Activated naive CD8-positive, alpha-beta T cell treated with anti-CD3 and anti-CD28 coated beads, Interleukin-2, amount 50 U/mL, for 24 hours (primary cell): ENCODE measurements around the gene MYCBPAP.

Experiments used
- ATAC-seq: fragments of 150-1000 bp; cut with Tn5 transposase; one replicate; pipeline ENCODE4 v1.10.0; 2021
- DNase-seq: peaks from one replicate; pipeline ENCODE4 v3.0.0; 2021
- H3K27ac Mint-ChIP-seq: one replicate; pipeline ENCODE4 v1.8.0; 2021; ENCODE audit warnings: mild to moderate bottlenecking, mixed read lengths
- H3K27me3 Mint-ChIP-seq: one replicate; pipeline ENCODE4 v1.8.0; 2021; ENCODE audit warnings: mixed read lengths
- H3K36me3 Mint-ChIP-seq: one replicate; pipeline ENCODE4 v1.8.0; 2021; ENCODE audit warnings: low read depth, mixed read lengths
- H3K4me1 Mint-ChIP-seq: one replicate; pipeline ENCODE4 v1.8.0; 2021; ENCODE audit warnings: mixed read lengths
- H3K4me3 Mint-ChIP-seq: one replicate; pipeline ENCODE4 v1.8.0; 2021; ENCODE audit warnings: mild to moderate bottlenecking, moderate library complexity, mixed read lengths
- H3K9me3 Mint-ChIP-seq: one replicate; pipeline ENCODE4 v1.8.0; 2021; ENCODE audit warnings: mixed read lengths

MYCBPAP gene

GRCh38 chr17:50565402-50566350 is 57.4 kb downstream of the MYCBPAP start:
- no peak for DNase-seq
- H3K4me3 Mint-ChIP-seq: no peak overlapping the region
- H3K27ac Mint-ChIP-seq: no peak overlapping the region
- peaks cover 55% of the 10 kb centered on the region for H3K27me3 Mint-ChIP-seq
- ATAC-seq: no peak
- H3K36me3 Mint-ChIP-seq: no peaks in the 10 kb centered on the region
- H3K4me1 Mint-ChIP-seq: peaks cover 10% of the 10 kb centered on the region
- no peaks in the 10 kb centered on the region for H3K9me3 Mint-ChIP-seq

GRCh38 chr17:50566886-50567285 is 58.6 kb downstream of the MYCBPAP start:
- no peak overlapping the region for H3K27ac Mint-ChIP-seq
- ATAC-seq (no peak), DNase-seq (no peak)
- peaks cover 61% of the 10 kb centered on the region for H3K27me3 Mint-ChIP-seq
- no peak overlapping the region for H3K4me3 Mint-ChIP-seq
- H3K9me3 Mint-ChIP-seq: no peaks in the 10 kb centered on the region
- H3K4me1 Mint-ChIP-seq: peaks cover 10% of the 10 kb centered on the region
- H3K36me3 Mint-ChIP-seq: no peaks in the 10 kb centered on the region

GRCh38 chr17:50568659-50569058 is 60.4 kb downstream of the MYCBPAP start:
- no peaks in the 10 kb centered on the region for H3K36me3 Mint-ChIP-seq
- ATAC-seq: no peak
- peaks cover 6% of the 10 kb centered on the region for H3K4me1 Mint-ChIP-seq
- no peak overlapping the region for H3K4me3 Mint-ChIP-seq
- no peak overlapping the region for H3K27ac Mint-ChIP-seq
- H3K9me3 Mint-ChIP-seq: no peaks in the 10 kb centered on the region
- peaks cover 49% of the 10 kb centered on the region for H3K27me3 Mint-ChIP-seq
- no peak for DNase-seq

- H3K9me3 Mint-ChIP-seq: no peaks in the 10 kb centered on the region
- peaks cover 6% of the 10 kb centered on the region for H3K4me1 Mint-ChIP-seq
- no peak overlapping the region for H3K27ac Mint-ChIP-seq
- ATAC-seq (no peak), DNase-seq (no peak)
- H3K4me3 Mint-ChIP-seq: no peak overlapping the region
- peaks cover 40% of the 10 kb centered on the region for H3K27me3 Mint-ChIP-seq
- H3K36me3 Mint-ChIP-seq: no peaks in the 10 kb centered on the region
Measured at GRCh38 chr17:50569592-50569991, 61.4 kb downstream of the MYCBPAP start.

GRCh38 chr17:50570032-50570431 is 61.8 kb downstream of the MYCBPAP start:
- Mint-ChIP-seq H3K9me3 (no peaks in the 10 kb centered on the region), H3K27ac (no peak overlapping the region), H3K27me3 (peaks cover 36% of the 10 kb centered on the region), H3K36me3 (no peaks in the 10 kb centered on the region), H3K4me3 (no peak overlapping the region), H3K4me1 (peaks cover 3% of the 10 kb centered on the region)
- ATAC-seq: no peak
- DNase-seq: no peak

- DNase-seq (no peak), ATAC-seq (no peak)
- no peak overlapping the region for H3K27ac Mint-ChIP-seq
- H3K4me1 Mint-ChIP-seq: peaks cover 1% of the 10 kb centered on the region
- no peaks in the 10 kb centered on the region for H3K9me3 Mint-ChIP-seq
- peaks cover 32% of the 10 kb centered on the region for H3K27me3 Mint-ChIP-seq
- no peak overlapping the region for H3K4me3 Mint-ChIP-seq
- H3K36me3 Mint-ChIP-seq: no peaks in the 10 kb centered on the region
Measured at GRCh38 chr17:50570528-50570927, 62.3 kb downstream of the MYCBPAP start.

GRCh38 chr17:50571681-50572080 is 63.4 kb downstream of the MYCBPAP start:
- Mint-ChIP-seq H3K9me3 (no peaks in the 10 kb centered on the region), H3K27me3 (peaks cover 21% of the 10 kb centered on the region), H3K4me3 (no peak overlapping the region), H3K36me3 (no peaks in the 10 kb centered on the region), H3K4me1 (no peaks in the 10 kb centered on the region), H3K27ac (no peak overlapping the region)
- ATAC-seq: no peak
- DNase-seq: no peak

GRCh38 chr17:50572541-50572940 is 64.3 kb downstream of the MYCBPAP start:
- ATAC-seq: no peak
- H3K27me3 Mint-ChIP-seq: peaks cover 12% of the 10 kb centered on the region
- H3K4me1 Mint-ChIP-seq: no peaks in the 10 kb centered on the region
- no peaks in the 10 kb centered on the region for H3K36me3 Mint-ChIP-seq
- no peaks in the 10 kb centered on the region for H3K9me3 Mint-ChIP-seq
- DNase-seq: no peak
- H3K4me3 Mint-ChIP-seq: no peak overlapping the region
- no peak overlapping the region for H3K27ac Mint-ChIP-seq

- H3K9me3 Mint-ChIP-seq: no peaks in the 10 kb centered on the region
- H3K36me3 Mint-ChIP-seq: no peaks in the 10 kb centered on the region
- peaks cover 7% of the 10 kb centered on the region for H3K27me3 Mint-ChIP-seq
- no peak overlapping the region for H3K4me3 Mint-ChIP-seq
- ATAC-seq: no peak
- H3K4me1 Mint-ChIP-seq: no peaks in the 10 kb centered on the region
- DNase-seq: no peak
- H3K27ac Mint-ChIP-seq: no peak overlapping the region
Measured at GRCh38 chr17:50573866-50574611, 65.8 kb downstream of the MYCBPAP start.

- H3K9me3 Mint-ChIP-seq: no peaks in the 10 kb centered on the region
- H3K4me3 Mint-ChIP-seq: no peak overlapping the region
- H3K27ac Mint-ChIP-seq: no peak overlapping the region
- H3K36me3 Mint-ChIP-seq: no peaks in the 10 kb centered on the region
- no peaks in the 10 kb centered on the region for H3K4me1 Mint-ChIP-seq
- H3K27me3 Mint-ChIP-seq: peaks cover 7% of the 10 kb centered on the region
- peak; percentile 17 for DNase-seq
- ATAC-seq: no peak
Measured at GRCh38 chr17:50575581-50576210, 67.5 kb downstream of the MYCBPAP start.

GRCh38 chr17:50576864-50577263 is 68.6 kb downstream of the MYCBPAP start:
- ATAC-seq (no peak), DNase-seq (no peak)
- Mint-ChIP-seq H3K4me3 (no peak overlapping the region), H3K36me3 (no peaks in the 10 kb centered on the region), H3K9me3 (no peaks in the 10 kb centered on the region), H3K27ac (no peak overlapping the region), H3K27me3 (peaks cover 9% of the 10 kb centered on the region), H3K4me1 (no peaks in the 10 kb centered on the region)

GRCh38 chr17:50577451-50577954 is 69.3 kb downstream of the MYCBPAP start:
- H3K9me3 Mint-ChIP-seq: no peaks in the 10 kb centered on the region
- ATAC-seq (no peak), DNase-seq (no peak)
- H3K36me3 Mint-ChIP-seq: no peaks in the 10 kb centered on the region
- no peak overlapping the region for H3K4me3 Mint-ChIP-seq
- H3K4me1 Mint-ChIP-seq: no peaks in the 10 kb centered on the region
- no peak overlapping the region for H3K27ac Mint-ChIP-seq
- peaks cover 13% of the 10 kb centered on the region for H3K27me3 Mint-ChIP-seq

- Mint-ChIP-seq H3K27ac (no peak overlapping the region), H3K4me1 (no peaks in the 10 kb centered on the region), H3K36me3 (no peaks in the 10 kb centered on the region), H3K4me3 (no peak overlapping the region), H3K9me3 (no peaks in the 10 kb centered on the region), H3K27me3 (peaks cover 14% of the 10 kb centered on the region)
- no peak for DNase-seq
- ATAC-seq: no peak
Measured at GRCh38 chr17:50578173-50578572, 69.9 kb downstream of the MYCBPAP start.

GRCh38 chr17:50579399-50579798 is 71.2 kb downstream of the MYCBPAP start:
- Mint-ChIP-seq H3K36me3 (no peaks in the 10 kb centered on the region), H3K27me3 (peaks cover 14% of the 10 kb centered on the region)

More at GRCh38 chr17:50579399-50579798, 71.2 kb downstream of the MYCBPAP start:
- Mint-ChIP-seq H3K27ac (no peak overlapping the region), H3K4me3 (no peak overlapping the region), H3K9me3 (no peaks in the 10 kb centered on the region), H3K4me1 (no peaks in the 10 kb centered on the region)
- ATAC-seq: no peak
- DNase-seq: no peak
